ENCODE data around the gene CES2.
"Not testable (repeated sequence)": the region's sequence is repeated elsewhere in the genome, so short reads cannot be mapped to it uniquely, and the experiment has no call there.

CES2 gene

GRCh38 chr16:66958857-66959703 lies 23.8 kb downstream of the CES2 start:
- no peak for DNase-seq

GRCh38 chr16:66959704-66960161 lies 24.4 kb downstream of the CES2 start:
- DNase-seq = no peak

- no peak for DNase-seq
Observed at GRCh38 chr16:66960270-66960669, 25.0 kb downstream of the CES2 start.

- peak; percentile 57 for DNase-seq
Observed at GRCh38 chr16:66961065-66961744, 25.9 kb downstream of the CES2 start, which contains the start of gene CES3. Gene CES3 (plus strand): TSS chr16:66961266. CDS start chr16:66961308, 42 bp downstream.

GRCh38 chr16:66961914-66962313 lies 26.6 kb downstream of the CES2 start:
- DNase-seq = no peak

- no peak for DNase-seq
Observed at GRCh38 chr16:66964049-66964448, 28.7 kb downstream of the CES2 start.

- DNase-seq = no peak
Observed at GRCh38 chr16:66968847-66969246, 33.5 kb downstream of the CES2 start.

GRCh38 chr16:66970775-66971720 lies 35.7 kb downstream of the CES2 start:
- DNase-seq = no peak

- no peak for DNase-seq
Observed at GRCh38 chr16:66972983-66973382, 37.7 kb downstream of the CES2 start.

- no peak for DNase-seq
Observed at GRCh38 chr16:66973716-66974115, 38.4 kb downstream of the CES2 start.

- not testable (repeated sequence) for DNase-seq
Observed at GRCh38 chr16:66974156-66974931, 39.0 kb downstream of the CES2 start.

GRCh38 chr16:66974932-66975246 lies 39.6 kb downstream of the CES2 start:
- DNase-seq = not testable (repeated sequence)

GRCh38 chr16:66975302-66975893 lies 40.1 kb downstream of the CES2 start:
- no peak for DNase-seq

- DNase-seq = no peak
Observed at GRCh38 chr16:66976746-66977145, 41.4 kb downstream of the CES2 start.

GRCh38 chr16:66977341-66978113 lies 42.2 kb downstream of the CES2 start:
- DNase-seq = no peak

GRCh38 chr16:66979011-66979717 lies 43.8 kb downstream of the CES2 start:
- no peak for DNase-seq

- DNase-seq = no peak
Observed at GRCh38 chr16:66983033-66983432, 47.7 kb downstream of the CES2 start.

- DNase-seq = no peak
Observed at GRCh38 chr16:66984892-66985311, 49.6 kb downstream of the CES2 start.

GRCh38 chr16:66986559-66986958 lies 51.2 kb downstream of the CES2 start:
- no peak for DNase-seq

GRCh38 chr16:66988197-66988788 lies 53.0 kb downstream of the CES2 start, which contains the start of gene CES4A:
Gene CES4A (plus strand): TSS chr16:66988589. CDS start chr16:66988773, 184 bp downstream.
- no peak for DNase-seq
